Measurements from ENCODE around the gene ITGB8.

GRCh38 chr7:20338285-20338684 is 7.6 kb downstream of the ITGB8 start:
- TF ChIP-seq CTCF (IDR thresholded peaks at IDR 0.05) (no peak), POLR2A (IDR thresholded peaks at IDR 0.05) (no peak)

All from thyroid gland (tissue), 4 donors.